ENCODE results near the gene BAD.

DNA sequence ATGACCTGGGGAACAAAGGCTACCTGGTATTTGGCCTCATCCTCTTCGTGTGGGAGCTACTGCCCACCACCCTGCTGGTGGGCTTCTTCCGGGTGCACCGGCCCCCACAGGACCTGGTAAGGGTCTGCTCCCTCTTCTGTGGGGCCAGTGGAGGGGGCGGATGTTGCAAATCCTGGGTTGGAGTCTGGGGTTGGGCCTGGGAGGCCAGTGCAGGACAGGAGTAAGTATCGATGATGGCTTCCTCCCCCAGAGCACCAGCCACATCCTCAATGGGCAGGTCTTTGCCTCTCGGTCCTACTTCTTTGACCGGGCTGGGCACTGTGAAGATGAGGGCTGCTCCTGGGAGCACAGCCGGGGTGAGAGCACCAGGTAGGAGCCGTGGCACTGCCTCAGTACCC lies 3.9 kb upstream of the BAD start:
- no peak for TF ChIP-seq CTCF (IDR thresholded peaks at IDR 0.05 in 4 of 5, conservative IDR thresholded peaks at IDR 0.05 in 1 of 5)
- no peak for TF ChIP-seq POLR2A (IDR thresholded peaks at IDR 0.05)
